Endometrial microvascular endothelial cells (primary cell): ENCODE results near the gene PCDHGB5. TPM values are rescaled to one million over a fixed set of nuclear protein-coding genes. Genes with fewer than 3 reads are reported as not detected.
"Not testable (repeated sequence)": the region's sequence is repeated elsewhere in the genome, so short reads cannot be mapped to it uniquely, and the experiment has no call there.

Experiments used
- in situ Hi-C: cut with HindIII; loops from 2 replicates; pipeline ENCODE4 v1.10.0; 2017; ENCODE audit warnings: low sequenced_read_pairs, low pct_unique_long_range_greater_than_20kb; ENCODE audit errors: inconsistent ontology term
- total RNA-seq: library from RNA; depleted of rRNA; stranded (reverse); fragments of >200 nt; gene quantifications from one replicate; pipeline ENCODE4 v1.2.3, GENCODE V29; 2015; ENCODE audit errors: inconsistent ontology term

Gene PCDHGB5
- total RNA-seq, 1 donor from 2014 or later = 3.7 TPM

GRCh38 chr5:141407790-141408505, 10.2 kb downstream of the PCDHGB5 start, which contains the start of gene PCDHGB6:
PCDHGB6 (plus strand) TSS chr5:141408021; CDS start chr5:141408203, 182 bp downstream.
- in situ Hi-C loops = not testable (repeated sequence)

- in situ Hi-C loops = no loop called here
These were observed 12.0 kb downstream of the PCDHGB5 start for GRCh38 chr5:141409598-141410306.

DNA sequence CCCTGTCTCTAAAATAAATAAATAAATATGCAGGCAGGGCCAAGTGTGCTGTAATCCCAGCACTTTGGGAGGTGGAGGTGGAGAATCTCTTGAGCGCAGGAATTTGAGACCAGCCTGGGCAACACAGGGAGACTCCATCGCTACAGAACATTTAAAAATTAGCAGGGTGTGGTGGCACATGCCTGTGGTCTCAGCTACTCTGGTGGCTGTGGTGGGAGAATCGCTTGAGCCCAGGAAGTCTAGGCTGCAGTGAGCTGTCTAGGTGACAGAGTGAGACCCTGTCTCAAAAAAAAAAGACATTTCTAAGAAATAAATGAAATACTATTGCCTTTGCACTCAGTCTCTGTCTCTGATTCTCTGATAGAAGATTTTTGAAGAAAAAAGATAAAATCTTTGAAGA, 13.8 kb downstream of the PCDHGB5 start:
- in situ Hi-C loops = no loop called here

DNA sequence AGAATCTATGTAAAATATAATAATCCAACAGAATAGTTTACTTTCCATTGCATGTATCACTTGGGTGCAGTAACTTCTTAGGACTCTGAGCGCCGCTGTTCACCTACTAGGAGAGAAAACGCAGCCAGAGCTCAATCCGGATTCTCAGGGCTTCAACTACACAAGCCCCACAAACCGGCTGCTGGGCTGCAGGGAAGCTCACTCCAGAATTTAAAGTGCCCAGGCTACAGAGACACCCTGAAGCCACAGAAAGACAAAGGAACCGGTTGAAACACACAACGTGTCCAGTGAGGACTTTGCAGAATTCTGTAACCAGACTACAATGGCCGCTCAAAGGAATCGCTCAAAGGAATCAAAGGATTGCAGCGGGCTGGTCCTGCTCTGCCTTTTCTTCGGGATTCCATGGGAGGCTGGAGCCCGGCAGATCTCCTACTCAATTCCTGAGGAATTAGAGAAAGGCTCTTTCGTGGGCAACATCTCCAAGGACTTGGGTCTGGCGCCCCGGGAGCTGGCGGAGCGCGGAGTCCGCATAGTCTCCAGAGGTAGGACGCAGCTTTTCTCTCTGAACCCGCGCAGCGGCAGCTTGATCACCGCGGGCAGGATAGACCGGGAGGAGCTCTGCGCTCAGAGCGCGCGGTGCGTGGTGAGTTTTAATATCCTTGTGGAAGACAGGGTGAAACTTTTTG, 15.2 kb downstream of the PCDHGB5 start, which contains the start of gene PCDHGA10:
PCDHGA10 (plus strand) TSS at position 134 of the 686 bp plus-strand sequence; CDS start at position 323, 189 bp downstream.
- in situ Hi-C loops = no loop called here

GRCh38 chr5:141413540-141414069, 15.9 kb downstream of the PCDHGB5 start:
- in situ Hi-C loops = no loop called here

DNA sequence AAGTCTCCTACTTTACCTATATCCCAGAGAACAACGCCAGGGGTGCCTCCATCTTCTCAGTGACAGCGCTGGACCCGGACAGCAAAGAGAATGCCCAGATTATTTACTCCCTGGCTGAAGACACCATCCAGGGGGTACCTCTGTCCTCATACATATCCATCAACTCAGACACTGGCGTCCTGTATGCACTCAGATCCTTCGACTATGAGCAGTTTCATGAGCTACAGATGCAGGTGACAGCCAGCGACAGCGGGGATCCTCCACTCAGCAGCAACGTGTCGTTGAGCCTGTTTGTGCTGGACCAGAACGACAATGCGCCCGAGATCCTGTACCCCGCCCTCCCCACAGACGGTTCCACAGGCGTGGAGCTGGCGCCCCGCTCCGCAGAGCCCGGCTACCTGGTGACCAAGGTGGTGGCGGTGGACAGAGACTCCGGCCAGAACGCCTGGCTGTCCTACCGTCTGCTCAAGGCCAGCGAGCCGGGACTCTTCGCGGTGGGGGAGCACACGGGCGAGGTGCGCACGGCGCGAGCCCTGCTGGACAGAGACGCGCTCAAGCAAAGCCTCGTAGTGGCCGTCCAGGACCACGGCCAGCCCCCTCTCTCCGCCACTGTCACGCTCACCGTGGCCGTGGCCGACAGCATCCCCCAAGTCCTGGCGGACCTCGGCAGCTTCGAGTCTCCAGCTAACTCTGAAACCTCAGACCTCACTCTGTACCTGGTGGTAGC, 17.0 kb downstream of the PCDHGB5 start:
- in situ Hi-C loops = not testable (repeated sequence)

GRCh38 chr5:141415275-141415618, 17.5 kb downstream of the PCDHGB5 start:
- in situ Hi-C loops = not testable (repeated sequence)

DNA sequence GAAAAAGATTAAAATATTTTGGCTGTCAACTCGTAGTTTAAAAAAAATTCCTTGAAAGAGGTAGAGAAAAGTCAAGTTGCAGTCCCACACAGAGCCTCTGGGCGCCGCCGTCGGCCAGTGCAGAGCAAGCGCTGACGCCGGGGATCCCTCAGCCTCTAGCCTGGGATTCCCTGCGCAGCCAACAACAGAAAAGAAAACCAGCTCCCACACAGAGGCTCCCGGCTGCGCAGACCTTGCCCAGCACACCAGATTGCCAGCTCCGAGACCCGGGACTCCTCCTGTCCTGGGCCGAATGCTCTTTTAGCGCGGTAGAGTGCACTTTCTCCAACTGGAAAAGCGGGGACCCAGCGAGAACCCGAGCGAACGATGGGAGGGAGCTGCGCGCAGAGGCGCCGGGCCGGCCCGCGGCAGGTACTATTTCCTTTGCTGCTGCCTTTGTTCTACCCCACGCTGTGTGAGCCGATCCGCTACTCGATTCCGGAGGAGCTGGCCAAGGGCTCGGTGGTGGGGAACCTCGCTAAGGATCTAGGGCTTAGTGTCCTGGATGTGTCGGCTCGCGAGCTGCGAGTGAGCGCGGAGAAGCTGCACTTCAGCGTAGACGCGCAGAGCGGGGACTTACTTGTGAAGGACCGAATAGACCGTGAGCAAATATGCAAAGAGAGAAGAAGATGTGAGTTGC, 19.9 kb downstream of the PCDHGB5 start, which contains the start of gene PCDHGB7:
PCDHGB7 (plus strand) TSS at position 184 of the 679 bp plus-strand sequence; CDS start at position 367, 183 bp downstream.
- in situ Hi-C loops = not testable (repeated sequence)

- in situ Hi-C loops = no loop called here
These were observed 21.5 kb downstream of the PCDHGB5 start for GRCh38 chr5:141419074-141419880.

DNA sequence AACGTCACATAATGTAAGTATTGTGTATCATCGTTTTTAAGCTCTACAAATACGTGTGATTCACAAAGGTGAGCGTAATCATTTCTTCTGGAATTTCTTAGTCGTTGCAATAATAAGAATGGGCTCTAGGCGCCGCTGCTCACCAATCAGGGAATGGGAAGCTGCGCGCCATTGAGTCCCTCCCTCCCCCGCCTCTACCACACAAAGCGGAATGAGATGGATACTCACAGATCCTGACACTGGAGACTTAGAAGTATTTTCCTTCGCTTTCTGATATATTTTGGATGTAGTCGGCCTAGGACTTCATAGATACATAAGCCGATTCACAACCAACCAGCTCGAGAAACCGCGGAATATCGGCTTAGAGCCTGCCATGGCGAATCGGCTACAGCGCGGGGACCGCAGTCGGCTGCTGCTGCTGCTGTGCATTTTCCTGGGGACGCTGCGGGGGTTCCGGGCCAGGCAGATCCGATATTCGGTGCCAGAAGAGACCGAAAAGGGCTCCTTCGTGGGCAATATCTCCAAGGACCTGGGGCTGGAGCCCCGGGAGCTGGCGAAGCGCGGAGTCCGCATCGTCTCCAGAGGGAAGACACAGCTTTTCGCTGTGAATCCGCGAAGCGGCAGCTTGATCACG, 23.2 kb downstream of the PCDHGB5 start, which contains the start of gene PCDHGA11:
PCDHGA11 (plus strand) TSS at position 197 of the 634 bp plus-strand sequence; CDS start at position 374, 177 bp downstream.
- in situ Hi-C loops = no loop called here

DNA sequence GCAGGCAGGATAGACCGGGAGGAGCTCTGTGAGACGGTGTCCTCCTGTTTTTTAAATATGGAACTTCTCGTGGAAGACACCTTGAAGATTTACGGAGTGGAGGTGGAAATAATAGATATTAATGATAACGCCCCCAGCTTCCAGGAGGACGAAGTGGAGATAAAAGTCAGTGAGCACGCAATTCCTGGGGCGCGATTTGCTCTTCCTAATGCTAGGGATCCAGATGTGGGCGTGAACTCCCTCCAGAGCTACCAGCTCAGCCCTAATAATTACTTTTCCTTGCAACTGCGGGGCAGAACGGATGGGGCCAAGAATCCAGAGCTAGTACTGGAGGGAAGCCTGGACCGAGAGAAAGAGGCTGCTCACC, 23.7 kb downstream of the PCDHGB5 start:
- in situ Hi-C loops = no loop called here

- in situ Hi-C loops = no loop called here
These were observed 25.1 kb downstream of the PCDHGB5 start for GRCh38 chr5:141422742-141423291.

DNA sequence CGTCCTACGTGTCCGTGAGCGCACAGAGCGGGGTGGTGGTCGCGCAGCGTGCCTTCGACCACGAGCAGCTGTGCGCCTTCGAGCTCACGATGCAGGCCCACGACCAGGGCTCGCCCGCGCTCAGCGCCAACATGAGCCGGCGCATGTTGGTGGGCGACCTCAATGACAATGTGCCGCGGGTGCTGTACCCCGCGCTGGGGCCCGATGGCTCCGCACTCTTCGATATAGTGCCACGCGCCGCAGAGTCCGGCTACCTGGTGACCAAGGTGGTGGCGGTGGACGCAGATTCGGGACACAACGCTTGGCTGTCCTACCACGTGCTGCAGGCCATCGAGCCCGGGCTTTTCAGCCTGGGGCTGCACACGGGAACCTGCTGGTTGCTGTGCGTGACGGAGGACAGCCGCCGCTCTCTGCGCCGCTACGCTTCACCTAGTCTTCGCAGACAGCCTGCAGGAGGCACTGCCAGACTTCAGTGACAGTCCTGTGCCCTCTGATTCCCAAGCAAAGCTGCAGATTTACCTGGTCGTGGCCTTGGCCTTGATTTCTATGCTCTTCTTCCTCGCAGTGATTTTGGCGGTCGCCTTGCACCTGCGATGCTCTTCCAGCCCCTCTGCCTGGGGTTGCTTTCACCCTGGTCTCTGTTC, 30.2 kb downstream of the PCDHGB5 start:
- in situ Hi-C loops = no loop called here

GRCh38 chr5:141430332-141431113, 32.8 kb downstream of the PCDHGB5 start, which contains the start of gene PCDHGA12:
PCDHGA12 (plus strand) TSS chr5:141430507; CDS start chr5:141430760, 253 bp downstream.
- in situ Hi-C loops = no loop called here

DNA sequence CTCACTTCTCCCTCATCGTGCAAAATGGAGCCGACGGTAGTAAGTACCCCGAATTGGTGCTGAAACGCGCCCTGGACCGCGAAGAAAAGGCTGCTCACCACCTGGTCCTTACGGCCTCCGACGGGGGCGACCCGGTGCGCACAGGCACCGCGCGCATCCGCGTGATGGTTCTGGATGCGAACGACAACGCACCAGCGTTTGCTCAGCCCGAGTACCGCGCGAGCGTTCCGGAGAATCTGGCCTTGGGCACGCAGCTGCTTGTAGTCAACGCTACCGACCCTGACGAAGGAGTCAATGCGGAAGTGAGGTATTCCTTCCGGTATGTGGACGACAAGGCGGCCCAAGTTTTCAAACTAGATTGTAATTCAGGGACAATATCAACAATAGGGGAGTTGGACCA, 33.5 kb downstream of the PCDHGB5 start:
- in situ Hi-C loops = no loop called here
